Measurements from ENCODE around the gene TBX19.

DNA sequence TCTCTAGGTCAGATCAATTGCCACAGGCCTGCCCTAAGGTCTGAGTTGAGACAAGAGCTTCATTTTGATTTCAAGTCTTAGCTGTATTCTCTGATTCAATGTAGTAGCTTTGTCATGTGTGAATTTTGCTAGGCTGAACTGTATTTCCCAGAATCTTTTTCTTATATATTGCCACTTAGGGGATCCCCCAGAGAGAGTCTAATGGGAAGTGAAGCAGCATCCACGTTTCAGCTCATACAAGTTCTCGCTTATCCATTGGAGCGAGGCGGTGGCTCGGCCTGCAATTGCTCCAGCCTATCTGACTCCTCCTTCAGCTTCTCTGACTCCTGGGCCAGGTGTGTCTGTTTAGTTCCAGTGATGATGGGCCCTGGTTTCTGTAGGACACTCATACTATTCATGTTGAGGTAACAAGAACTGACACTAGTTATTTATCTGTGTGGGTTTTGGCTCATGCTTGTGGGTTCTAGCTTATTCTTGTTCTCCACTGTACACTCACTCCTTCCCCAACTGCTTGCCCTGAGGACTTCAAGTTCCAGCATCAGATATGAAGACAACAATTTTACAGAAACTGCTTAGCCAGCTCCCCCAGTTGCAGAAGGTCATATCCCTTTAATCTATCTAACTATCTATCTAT lies 48.2 kb downstream of the TBX19 start:
- no peak for TF ChIP-seq EZH2 (IDR thresholded peaks at IDR 0.05)
- TF ChIP-seq, protein P1, sequence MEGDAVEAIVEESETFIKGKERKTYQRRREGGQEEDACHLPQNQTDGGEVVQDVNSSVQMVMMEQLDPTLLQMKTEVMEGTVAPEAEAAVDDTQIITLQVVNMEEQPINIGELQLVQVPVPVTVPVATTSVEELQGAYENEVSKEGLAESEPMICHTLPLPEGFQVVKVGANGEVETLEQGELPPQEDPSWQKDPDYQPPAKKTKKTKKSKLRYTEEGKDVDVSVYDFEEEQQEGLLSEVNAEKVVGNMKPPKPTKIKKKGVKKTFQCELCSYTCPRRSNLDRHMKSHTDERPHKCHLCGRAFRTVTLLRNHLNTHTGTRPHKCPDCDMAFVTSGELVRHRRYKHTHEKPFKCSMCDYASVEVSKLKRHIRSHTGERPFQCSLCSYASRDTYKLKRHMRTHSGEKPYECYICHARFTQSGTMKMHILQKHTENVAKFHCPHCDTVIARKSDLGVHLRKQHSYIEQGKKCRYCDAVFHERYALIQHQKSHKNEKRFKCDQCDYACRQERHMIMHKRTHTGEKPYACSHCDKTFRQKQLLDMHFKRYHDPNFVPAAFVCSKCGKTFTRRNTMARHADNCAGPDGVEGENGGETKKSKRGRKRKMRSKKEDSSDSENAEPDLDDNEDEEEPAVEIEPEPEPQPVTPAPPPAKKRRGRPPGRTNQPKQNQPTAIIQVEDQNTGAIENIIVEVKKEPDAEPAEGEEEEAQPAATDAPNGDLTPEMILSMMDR (IDR thresholded peaks at IDR 0.05): no peak
